UCSD-AML1 (cell line): ENCODE measurements around the gene SNRPB2.

Experiments
- DNase-seq: peaks from one replicate; lab custom pipeline; 2025; ENCODE audit not compliant: unreplicated experiment; lab: John Stamatoyannopoulos, UW

The SNRPB2 gene

GRCh38 chr20:16785226-16785625, 55.4 kb downstream of the SNRPB2 start:
- no peak for DNase-seq
